VCaP (cell line): ENCODE measurements around the gene ARHGAP8.

Source experiments
- H3K27ac ChIP-seq: fragments of 450-650 bp; 2 replicates; pipeline ENCODE4 v1.5.1; 2017
- CTCF ChIP-seq: fragments of 450-650 bp; conservative IDR thresholded peaks from 2 replicates; pipeline ENCODE4 v1.5.1; 2017; ENCODE audit warnings: mild to moderate bottlenecking, moderate library complexity

Gene ARHGAP8

GRCh38 chr22:44752285-44753188 is at the start of gene ARHGAP8:
ARHGAP8 (plus strand) TSS chr22:44752575; CDS start chr22:44786528, 33,953 bp downstream.
- no peak for TF ChIP-seq CTCF
- H3K27ac ChIP-seq = peak within 1 kb of the TSS; percentile 96

GRCh38 chr22:44703255-44703870 is 49.0 kb upstream of the ARHGAP8 start:
- H3K27ac ChIP-seq = peak overlapping the region; percentile 81; the same call in 1 of the 2 replicates

GRCh38 chr22:44704159-44705021 is 48.0 kb upstream of the ARHGAP8 start:
- H3K27ac ChIP-seq = no peak overlapping the region

More at GRCh38 chr22:44703255-44703870, 49.0 kb upstream of the ARHGAP8 start:
- TF ChIP-seq CTCF = no peak

GRCh38 chr22:44705022-44705297 is 47.4 kb upstream of the ARHGAP8 start:
- TF ChIP-seq CTCF = no peak
- no peak overlapping the region for H3K27ac ChIP-seq

More at GRCh38 chr22:44704159-44705021, 48.0 kb upstream of the ARHGAP8 start:
- no peak for TF ChIP-seq CTCF

- no peak for TF ChIP-seq CTCF
- H3K27ac ChIP-seq = no peak overlapping the region
Observed at GRCh38 chr22:44706488-44706887, 45.9 kb upstream of the ARHGAP8 start.

GRCh38 chr22:44707178-44707577 is 45.2 kb upstream of the ARHGAP8 start:
- TF ChIP-seq CTCF = no peak
- no peak overlapping the region for H3K27ac ChIP-seq

GRCh38 chr22:44707752-44708151 is 44.6 kb upstream of the ARHGAP8 start:
- TF ChIP-seq CTCF = no peak
- no peak overlapping the region for H3K27ac ChIP-seq
